ENCODE results near the gene RNF224.

RNF224 gene

GRCh38 chr9:137183980-137184595, 43.2 kb upstream of the RNF224 start:
- peaks cover 29% of the 10 kb centered on the region for H3K36me3 ChIP-seq (replicated peaks; ENCODE audit: low read depth, low read length)
- H3K79me2 ChIP-seq (ENCODE audit: low read length) = peaks cover 29% of the 10 kb centered on the region
- H3K9ac ChIP-seq (ENCODE audit: low read length) = no peak overlapping the region
- no peak overlapping the region for H2AFZ ChIP-seq (ENCODE audit: low read depth, low read length)
- H4K20me1 ChIP-seq (ENCODE audit: insufficient read depth, low read length) = no peaks in the 10 kb centered on the region
- H3K9me3 ChIP-seq (ENCODE audit: insufficient read depth, low read length) = no peaks in the 10 kb centered on the region
- H3K4me3 ChIP-seq (ENCODE audit: low read length) = no peak overlapping the region
- no peak overlapping the region for H3K27ac ChIP-seq (ENCODE audit: low read length)
- TF ChIP-seq CTCF (IDR thresholded peaks at IDR 0.05; ENCODE audit: low read depth, low read length) = no peak
- TF ChIP-seq EZH2phosphoT487 (IDR thresholded peaks at IDR 0.05; ENCODE audit: low read depth) = no peak
- peaks cover 10% of the 10 kb centered on the region for H3K4me1 ChIP-seq (ENCODE audit: low read length)
- no peaks in the 10 kb centered on the region for H3K27me3 ChIP-seq (ENCODE audit: low read depth, low read length)
- H3K4me2 ChIP-seq (ENCODE audit: low read length) = no peak overlapping the region

GRCh38 chr9:137184881-137185660, 42.2 kb upstream of the RNF224 start:
- Histone ChIP-seq H3K27ac (ENCODE audit: low read length) (no peak overlapping the region), H3K27me3 (ENCODE audit: low read depth, low read length) (no peaks in the 10 kb centered on the region), H3K4me3 (ENCODE audit: low read length) (no peak overlapping the region), H3K9ac (ENCODE audit: low read length) (no peak overlapping the region), H3K79me2 (ENCODE audit: low read length) (peaks cover 39% of the 10 kb centered on the region), H4K20me1 (ENCODE audit: insufficient read depth, low read length) (no peaks in the 10 kb centered on the region), H3K36me3 (replicated peaks; ENCODE audit: low read depth, low read length) (peaks cover 28% of the 10 kb centered on the region), H3K4me2 (ENCODE audit: low read length) (no peak overlapping the region), H3K9me3 (ENCODE audit: insufficient read depth, low read length) (no peaks in the 10 kb centered on the region), H3K4me1 (ENCODE audit: low read length) (peaks cover 16% of the 10 kb centered on the region), H2AFZ (ENCODE audit: low read depth, low read length) (no peak overlapping the region)
- no peak for TF ChIP-seq EZH2phosphoT487 (IDR thresholded peaks at IDR 0.05; ENCODE audit: low read depth)
- no peak for TF ChIP-seq CTCF (IDR thresholded peaks at IDR 0.05; ENCODE audit: low read depth, low read length)

GRCh38 chr9:137185921-137186320, 41.4 kb upstream of the RNF224 start:
- no peaks in the 10 kb centered on the region for H3K9me3 ChIP-seq (ENCODE audit: insufficient read depth, low read length)
- no peak for TF ChIP-seq EZH2phosphoT487 (IDR thresholded peaks at IDR 0.05; ENCODE audit: low read depth)
- peaks cover 46% of the 10 kb centered on the region for H3K79me2 ChIP-seq (ENCODE audit: low read length)
- no peak overlapping the region for H3K4me2 ChIP-seq (ENCODE audit: low read length)
- no peak overlapping the region for H3K27ac ChIP-seq (ENCODE audit: low read length)
- no peak overlapping the region for H2AFZ ChIP-seq (ENCODE audit: low read depth, low read length)
- no peak overlapping the region for H3K4me3 ChIP-seq (ENCODE audit: low read length)
- peaks cover 27% of the 10 kb centered on the region for H3K36me3 ChIP-seq (replicated peaks; ENCODE audit: low read depth, low read length)
- H3K27me3 ChIP-seq (ENCODE audit: low read depth, low read length) = no peaks in the 10 kb centered on the region
- no peaks in the 10 kb centered on the region for H4K20me1 ChIP-seq (ENCODE audit: insufficient read depth, low read length)
- H3K4me1 ChIP-seq (ENCODE audit: low read length) = peaks cover 18% of the 10 kb centered on the region
- no peak overlapping the region for H3K9ac ChIP-seq (ENCODE audit: low read length)

- no peak overlapping the region for H3K9ac ChIP-seq (ENCODE audit: low read length)
- no peaks in the 10 kb centered on the region for H3K9me3 ChIP-seq (ENCODE audit: insufficient read depth, low read length)
- no peaks in the 10 kb centered on the region for H4K20me1 ChIP-seq (ENCODE audit: insufficient read depth, low read length)
- no peaks in the 10 kb centered on the region for H3K27me3 ChIP-seq (ENCODE audit: low read depth, low read length)
- H3K4me3 ChIP-seq (ENCODE audit: low read length) = no peak overlapping the region
- H3K27ac ChIP-seq (ENCODE audit: low read length) = no peak overlapping the region
- TF ChIP-seq EZH2phosphoT487 (IDR thresholded peaks at IDR 0.05; ENCODE audit: low read depth) (no peak), CTCF (IDR thresholded peaks at IDR 0.05; ENCODE audit: low read depth, low read length) (no peak)
- no peak overlapping the region for H2AFZ ChIP-seq (ENCODE audit: low read depth, low read length)
- peaks cover 46% of the 10 kb centered on the region for H3K79me2 ChIP-seq (ENCODE audit: low read length)
- no peak overlapping the region; the same call in 1 of the 2 replicates for H3K4me2 ChIP-seq (ENCODE audit: low read length)
- H3K4me1 ChIP-seq (ENCODE audit: low read length) = peaks cover 18% of the 10 kb centered on the region
- H3K36me3 ChIP-seq (replicated peaks; ENCODE audit: low read depth, low read length) = peaks cover 22% of the 10 kb centered on the region
Measured at GRCh38 chr9:137186385-137186784, 40.9 kb upstream of the RNF224 start.

Measured in OCI-LY3 (cell line).